Stimulated activated CD4-positive, alpha-beta T cell treated with anti-CD3 and anti-CD28 coated beads, Interleukin-1b, Interleukin-23, amount 100 ng/mL, for 24 hours (primary cell): ENCODE measurements around the gene MKLN1.
"Not testable (repeated sequence)": the region's sequence is repeated elsewhere in the genome, so short reads cannot be mapped to it uniquely, and the experiment has no call there.

ENCODE experiments used
- DNase-seq, 4 experiments: peaks; one replicate each; pipeline ENCODE4 v3.0.0-alpha.2; 2020; ENCODE audit warnings: low read depth in 4 of 4, low spot score in 1 of 4

The MKLN1 gene

DNA sequence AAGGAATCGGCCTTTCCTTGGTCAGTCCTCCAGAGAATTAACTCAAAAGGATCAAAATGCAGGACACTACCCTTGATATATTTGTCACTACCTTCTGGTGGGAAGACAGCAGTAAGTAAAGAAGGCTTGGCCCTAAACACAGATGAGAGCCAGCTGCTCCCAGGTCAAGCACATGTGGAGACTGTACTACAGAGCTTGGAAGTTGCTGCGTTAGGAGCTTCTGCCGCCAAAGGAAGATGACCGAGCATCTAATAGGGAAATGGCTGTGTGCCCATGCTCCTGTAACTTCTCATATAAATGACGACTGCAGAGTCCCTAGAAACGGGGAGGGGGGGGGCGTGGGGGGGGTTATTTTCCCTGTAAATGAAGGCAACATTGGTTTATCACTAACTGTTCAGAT is 169.8 kb downstream of the MKLN1 start:
- DNase-seq: no peak

DNA sequence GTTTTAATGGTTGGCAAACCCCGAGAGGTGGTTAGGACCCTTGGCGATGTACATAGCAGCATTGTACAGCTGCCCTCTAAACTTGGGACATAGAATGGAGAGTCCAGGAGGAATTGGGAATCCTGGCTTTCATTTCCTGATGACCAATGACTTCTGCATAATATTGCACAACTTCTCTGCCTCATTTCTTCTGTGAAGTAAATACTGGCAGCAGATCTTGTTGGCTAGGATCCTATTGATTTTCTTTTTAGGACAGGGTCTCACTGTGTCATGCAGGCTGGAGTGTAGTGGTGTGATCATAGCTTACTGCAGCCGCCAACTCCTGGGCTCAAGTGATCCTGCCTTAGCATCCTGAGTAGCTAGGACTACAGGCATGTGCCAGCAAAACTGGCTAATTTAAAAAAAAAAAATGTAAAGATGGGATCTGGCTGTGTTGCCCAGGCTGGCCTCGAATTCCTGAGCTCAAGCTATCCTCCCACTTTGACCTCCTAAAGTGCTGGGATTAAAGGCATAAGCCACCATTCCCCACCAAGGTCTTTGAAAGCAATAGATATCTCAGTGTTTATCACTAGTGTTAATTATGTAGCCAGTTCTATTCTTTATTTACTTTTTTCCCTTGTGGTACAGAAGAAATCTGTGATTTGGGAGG is 170.7 kb downstream of the MKLN1 start:
- no peak for DNase-seq

DNA sequence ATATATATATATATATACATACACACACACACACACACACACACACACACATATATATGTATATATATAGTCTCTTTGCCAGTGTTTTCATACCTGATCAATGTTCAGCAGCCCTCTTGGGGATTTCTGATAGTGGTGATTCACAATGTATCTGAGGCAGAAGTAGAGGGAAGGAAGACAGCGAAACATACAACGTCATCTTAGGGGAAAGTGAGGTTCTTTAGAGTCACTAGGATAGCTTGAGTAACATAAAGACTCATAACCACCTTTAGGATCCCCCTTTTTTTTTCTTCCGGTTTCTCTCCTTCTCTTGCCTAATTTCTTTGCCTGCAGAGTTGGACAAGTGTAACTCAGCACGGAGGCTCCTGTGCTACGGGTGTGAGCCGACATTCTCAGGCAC is 172.1 kb downstream of the MKLN1 start:
- no peak for DNase-seq

DNA sequence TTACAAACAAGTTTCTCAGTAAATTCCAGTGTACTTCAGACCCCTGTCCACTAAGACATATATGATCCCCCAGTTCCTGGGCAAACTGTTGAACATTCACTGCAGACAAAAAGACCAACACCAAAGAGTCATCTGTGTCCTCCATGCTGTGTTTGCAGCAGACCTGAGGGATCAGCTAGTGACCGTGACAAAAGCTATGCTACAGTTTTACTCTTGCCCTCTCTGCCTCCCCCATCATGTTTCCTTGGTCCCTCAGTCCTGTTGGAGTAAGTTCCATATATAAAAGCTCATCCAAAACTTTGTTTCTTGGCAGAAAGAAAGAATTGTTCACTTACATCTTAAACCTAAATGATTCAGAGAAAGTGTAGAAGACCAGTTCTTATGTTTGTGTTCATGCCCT is 172.7 kb downstream of the MKLN1 start:
- DNase-seq: no peak

DNA sequence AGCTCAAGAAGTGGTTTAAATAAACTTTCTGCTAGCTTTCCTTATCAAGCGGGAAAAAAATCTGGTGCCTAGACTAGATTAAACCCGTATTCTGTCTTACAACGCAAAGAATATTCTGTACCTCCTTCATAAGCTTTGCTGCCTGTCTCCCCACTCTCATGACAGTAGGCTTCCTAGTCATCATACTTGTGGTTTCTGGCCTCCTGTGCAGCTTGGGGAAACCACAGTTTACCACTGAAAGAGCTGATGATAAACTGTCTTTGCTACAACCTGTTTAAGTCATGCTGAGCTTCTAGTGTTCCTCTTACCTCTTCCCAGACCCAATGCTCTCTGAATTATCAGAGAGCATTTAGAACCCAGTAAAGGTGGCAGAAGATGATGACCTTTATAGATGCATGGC is 173.7 kb downstream of the MKLN1 start:
- DNase-seq: peak in 2 of 4 experiments; percentile 11 to 16

DNA sequence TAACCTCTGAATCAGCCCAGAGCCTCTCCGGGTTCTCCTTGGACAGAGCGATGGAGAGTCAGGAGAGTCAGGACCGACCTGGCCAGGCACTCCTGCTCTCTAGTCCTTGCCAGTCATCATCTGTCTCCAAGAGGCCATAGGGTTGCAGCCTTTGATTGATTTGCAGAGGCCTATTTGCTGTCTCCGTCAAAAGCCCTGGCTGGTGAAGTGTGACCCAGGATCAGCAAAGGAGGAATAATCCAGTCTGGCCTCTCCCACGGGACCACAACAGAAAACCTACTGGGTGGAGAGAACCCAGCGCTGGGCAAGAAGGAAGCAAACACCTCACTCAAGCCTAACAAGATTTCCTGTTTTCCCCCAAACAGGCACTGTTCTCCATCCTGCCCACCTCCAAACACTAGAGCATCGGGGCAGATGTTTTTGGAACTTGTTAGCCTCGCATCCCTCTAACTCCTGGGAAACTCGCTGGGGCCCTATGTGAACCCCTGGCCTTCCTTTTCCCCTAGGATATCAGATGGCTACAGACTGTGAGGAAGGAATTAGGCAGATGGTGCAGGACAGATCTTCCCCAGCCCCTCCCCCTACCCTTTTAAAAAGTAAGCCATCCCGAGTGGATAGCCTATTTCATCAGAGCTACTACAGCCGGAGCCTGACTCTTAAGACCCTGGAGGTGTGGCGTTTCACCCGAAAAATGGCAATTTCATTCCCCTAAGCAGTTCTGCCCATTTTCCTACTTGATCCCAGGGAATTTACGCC is 174.4 kb downstream of the MKLN1 start:
- DNase-seq: no peak

DNA sequence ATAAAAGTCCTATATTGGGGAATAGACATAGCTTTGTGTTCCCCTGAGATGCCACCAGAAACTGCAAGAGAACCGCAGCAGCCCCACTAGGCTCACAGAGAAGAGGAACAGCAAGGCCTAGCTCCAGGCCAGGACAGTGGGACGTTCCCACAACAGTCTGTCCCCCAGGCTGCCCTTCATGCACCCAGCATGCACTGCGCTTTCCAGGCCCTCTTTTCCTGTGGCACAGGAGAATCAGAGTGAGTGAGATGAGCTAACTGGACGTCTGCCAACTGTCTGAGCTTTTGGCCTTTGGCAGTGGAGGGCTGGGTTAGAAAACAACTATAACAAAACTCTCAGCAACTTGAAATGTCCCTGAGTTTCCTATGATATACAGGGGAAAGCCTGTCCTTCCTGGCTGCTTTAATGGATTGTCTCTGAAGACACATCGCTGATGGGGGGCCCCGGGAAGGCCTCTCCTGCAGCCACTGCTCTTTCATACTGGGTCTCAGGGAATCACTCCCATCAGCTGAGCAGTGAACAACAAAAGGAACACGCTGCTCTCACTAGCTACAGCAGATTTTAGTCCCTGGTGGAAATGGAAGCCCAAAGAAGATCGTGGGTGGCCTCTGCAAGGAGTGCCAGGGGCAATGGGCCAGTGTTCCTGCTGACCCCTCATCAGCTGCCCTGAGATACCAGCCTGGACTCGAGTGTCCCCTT is 175.3 kb downstream of the MKLN1 start:
- DNase-seq: no peak

DNA sequence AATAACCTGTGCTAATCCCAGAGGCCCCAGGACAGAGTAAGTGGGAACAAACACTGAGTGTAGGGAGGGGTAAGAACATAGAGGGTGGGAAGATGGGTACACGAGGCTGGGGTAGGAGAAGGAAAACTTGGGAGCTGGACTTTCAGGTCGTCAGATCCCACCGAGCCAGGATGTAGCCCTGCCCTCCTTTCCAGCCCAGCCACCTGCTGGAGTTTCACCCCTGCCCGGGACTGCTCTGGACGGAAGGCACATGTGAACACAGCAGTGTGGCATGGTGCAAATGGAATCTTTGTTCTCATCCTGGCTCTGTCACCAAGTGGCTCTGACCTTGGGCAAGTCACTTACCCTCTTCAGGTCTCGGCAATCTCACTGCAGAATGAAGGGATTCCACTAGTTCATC is 176.0 kb downstream of the MKLN1 start:
- no peak for DNase-seq

DNA sequence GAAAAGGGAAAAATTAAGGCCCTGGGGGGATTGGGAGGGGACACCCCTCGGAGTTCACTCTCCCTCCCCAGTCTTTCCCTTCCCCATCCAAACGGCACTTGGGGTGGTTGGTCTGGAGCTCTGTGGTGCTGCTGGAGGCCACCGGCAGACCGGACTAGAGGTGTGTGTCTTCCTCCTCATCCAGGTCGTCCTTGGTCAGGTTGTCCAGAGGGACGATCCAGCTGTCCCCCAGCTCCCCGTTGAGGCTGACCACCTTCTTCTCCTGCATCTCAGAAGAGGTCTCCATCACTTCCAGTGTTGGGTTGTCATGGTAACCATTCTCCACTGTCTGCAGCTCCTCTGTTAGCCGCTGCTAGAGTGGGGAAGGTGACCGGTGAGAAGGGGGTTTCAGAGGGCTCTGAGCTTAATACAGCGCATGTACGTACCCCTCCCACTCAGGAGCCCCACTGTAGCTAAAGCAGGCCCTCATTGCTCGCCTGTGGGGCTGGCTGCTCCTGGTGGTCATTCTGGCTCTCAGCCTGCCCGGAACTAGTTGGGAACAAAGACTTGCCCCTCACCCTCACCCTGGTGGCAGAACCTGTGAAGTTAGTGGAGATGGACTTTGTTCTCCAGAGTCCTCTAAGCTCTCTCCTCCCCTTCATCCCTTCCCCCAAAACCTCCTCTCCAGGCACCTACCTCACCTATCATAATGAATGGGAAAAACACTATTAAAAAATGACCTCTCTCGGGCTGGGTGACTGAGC is 176.7 kb downstream of the MKLN1 start:
- no peak for DNase-seq

DNA sequence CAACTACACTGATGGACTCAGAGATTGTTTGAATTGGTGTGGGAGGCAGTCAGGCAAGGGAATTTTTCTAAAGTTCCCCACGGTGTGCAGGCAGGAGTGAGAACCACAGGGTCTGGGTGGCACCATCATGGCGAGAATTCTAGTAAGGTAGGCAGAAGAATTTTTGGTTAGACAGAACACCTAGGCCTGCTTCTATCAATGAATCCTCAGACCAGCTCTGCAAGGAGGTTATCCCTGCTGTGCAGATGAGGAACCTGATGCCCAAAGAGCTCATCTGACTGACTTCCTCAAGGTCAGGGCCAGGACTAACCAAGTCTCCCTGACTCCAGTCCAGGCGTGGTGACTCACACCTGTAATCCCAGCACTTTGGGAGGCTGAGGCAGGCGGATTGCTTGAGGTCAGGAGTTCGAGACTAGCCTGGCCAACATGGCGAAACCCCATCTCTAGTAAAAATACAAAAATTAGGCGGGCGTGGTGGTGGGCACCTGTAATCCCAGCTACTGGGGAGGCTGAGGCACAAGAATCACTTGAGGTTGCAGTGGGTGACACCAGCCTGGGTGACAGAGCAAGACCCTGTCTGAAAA is 177.5 kb downstream of the MKLN1 start:
- not testable (repeated sequence) for DNase-seq

DNA sequence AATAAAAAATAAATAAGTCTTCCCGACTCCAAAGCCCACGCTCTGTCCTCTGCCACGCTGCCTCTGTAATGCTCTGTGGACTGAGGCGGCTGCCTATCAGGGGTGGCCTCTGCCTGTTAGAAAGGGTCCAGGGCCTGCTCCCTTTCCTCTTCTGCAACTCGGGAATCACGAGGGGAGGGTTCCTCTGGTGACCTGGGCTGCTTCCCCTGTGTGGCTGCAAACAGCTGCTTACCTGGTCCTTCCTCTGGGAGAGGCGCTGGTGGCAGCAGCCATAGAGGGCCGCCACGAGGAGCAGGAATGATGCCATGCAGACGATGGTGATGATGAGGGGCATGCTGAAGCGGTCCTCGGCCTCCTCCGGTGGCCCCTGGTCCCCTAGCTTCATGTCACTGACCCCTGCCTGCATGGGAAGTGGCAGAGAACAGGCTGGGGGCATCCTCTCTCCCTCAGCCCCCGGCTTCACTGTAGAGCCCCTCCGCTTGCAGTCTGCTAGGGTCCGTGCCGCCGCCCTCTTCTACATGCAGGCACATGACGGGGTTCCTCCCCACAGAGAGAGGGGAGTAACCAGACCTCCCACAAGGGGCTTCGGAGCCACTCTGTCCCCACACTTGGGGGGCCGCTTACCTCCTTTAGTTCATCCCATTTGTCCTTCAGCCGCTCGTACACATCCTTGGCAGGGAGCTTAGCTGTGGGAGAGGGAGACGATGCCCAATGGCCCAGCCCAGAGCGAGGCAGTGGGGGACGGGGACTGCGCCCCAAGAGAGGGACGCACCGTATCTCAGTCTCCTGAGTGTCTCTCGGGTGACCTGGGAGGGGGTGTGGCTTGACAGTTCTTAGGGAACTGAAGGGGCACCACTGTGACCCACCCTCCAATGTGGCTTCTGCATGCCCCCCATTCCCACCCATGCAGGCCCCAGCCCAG is 178.2 kb downstream of the MKLN1 start:
- no peak for DNase-seq

DNA sequence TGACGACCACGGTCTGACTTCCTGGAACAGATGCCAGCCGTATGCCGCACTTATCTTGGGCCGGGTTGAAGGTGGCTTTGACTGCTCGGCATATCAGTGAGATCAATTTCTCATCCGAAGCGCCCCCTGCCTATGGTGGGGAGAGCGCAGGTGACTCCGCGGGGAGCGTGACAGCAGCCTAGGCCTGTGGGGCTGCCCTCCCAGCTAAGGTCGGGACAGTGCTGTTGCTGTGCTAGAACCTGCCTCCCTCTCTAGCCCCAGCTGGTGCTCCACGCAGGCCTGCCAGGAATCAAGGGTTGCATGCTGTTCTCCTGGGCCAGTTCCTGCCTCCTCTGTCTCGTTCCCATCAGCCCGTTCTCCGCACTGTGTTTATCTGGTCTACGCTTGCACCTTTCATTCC is 178.9 kb downstream of the MKLN1 start:
- DNase-seq: no peak

DNA sequence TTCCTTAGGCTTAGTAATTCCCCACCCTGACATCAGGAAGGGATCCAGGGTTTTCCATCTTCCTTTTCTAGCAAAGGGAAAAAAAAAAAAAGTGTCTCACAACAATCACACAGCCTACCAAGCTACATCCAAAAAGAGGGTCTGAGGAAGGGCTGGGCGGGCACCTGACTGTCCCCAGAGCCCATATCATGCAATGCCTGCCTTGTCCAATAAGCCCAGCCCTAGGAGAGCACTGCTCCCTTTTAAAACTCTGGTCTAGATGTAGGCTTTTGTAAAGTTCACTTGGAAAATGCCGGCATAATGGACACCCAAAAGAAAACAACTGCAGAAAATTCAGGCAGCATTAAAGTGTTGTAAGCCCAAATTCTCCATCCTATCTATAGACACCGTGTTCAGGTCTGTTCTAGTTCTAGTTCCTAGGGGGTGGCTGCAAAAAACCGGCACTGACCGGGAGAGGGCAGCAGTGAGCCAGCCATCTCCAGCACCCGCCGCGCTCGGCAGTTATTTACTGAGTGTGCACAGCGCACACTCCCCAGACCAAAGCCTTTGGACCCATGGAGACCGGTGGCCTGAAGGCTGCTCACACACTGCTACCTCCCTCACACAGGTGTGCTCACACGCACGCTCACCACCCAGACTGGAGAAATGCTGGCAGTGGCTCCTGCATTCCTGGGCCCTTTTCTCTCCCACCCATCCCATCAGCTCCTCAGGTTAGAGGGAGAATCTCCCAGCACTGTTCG is 180.1 kb downstream of the MKLN1 start:
- peak; percentile 58 to 80 (median 70) for DNase-seq

DNA sequence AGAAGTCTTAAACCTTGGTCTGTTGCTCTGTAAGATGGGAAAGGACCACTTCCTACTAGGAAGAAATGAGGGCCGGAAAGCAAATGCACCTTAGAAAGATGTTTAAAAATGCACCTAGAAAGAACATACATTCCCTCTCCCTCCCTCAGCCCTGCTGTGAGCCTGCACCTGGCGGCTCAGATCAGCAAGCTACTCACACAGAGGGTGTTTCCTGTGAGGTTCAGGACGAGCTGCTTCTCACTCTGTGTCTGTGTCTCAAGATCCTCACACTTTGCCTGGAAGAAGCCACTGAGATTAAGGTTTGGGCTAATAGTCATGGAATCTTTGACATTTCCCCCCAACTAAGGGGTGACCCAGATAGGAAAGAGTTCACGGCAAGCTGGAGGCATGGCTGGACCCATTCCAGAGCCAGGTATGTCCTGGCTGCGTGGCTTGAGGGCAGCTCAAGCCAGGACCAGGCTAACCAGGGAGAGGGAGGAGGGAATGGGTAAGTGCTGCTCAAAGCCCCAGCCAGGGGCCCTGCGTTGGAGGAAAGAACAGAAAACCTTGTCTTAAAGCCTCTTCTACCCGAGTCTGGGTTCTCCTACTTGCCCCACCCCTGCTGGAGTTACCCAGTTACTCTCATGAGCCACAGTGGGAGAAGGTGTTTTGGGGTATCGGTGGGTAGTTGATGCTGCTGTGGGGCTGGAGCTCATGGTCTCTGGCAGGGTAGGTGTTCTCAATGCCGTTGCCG is 181.2 kb downstream of the MKLN1 start:
- no peak for DNase-seq

DNA sequence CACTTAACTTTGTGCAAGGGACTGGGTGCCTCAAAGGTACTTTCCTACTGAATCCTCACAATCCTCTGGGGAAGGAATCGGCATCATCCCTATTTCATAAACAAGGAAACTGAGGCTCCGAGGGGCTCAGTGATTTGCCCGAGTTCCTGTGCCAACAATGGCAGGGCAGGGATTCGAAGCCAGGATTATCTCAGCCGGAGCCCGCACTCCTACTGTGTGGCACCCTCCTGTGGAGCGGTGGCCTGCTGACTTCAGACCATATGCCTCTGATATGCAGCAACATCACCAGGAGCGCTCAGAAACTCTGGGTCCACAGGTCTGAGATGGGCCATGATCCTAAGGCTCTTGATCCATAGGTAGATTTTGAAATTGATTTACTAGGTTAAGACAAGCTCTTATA is 182.1 kb downstream of the MKLN1 start:
- DNase-seq: no peak

DNA sequence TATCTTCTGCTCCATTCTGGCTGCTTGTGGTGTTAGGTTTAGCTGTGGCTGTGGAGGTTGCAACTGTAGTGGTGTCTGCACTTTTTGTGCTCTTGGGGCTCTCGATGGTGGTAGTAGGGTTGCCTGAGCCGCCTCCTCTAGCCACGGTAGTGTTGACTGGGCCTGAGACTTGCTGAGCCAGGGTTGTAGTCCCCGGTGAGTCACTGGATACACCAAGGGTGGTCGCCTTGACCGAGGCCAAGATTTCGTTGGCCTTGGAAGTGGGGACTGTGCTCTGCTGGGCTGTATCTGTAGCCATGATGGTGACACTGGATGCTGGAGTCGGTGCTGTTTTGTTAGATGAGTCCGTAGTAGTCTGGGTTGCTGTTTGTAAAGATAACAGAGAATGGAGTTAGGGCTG is 183.4 kb downstream of the MKLN1 start:
- DNase-seq: no peak

DNA sequence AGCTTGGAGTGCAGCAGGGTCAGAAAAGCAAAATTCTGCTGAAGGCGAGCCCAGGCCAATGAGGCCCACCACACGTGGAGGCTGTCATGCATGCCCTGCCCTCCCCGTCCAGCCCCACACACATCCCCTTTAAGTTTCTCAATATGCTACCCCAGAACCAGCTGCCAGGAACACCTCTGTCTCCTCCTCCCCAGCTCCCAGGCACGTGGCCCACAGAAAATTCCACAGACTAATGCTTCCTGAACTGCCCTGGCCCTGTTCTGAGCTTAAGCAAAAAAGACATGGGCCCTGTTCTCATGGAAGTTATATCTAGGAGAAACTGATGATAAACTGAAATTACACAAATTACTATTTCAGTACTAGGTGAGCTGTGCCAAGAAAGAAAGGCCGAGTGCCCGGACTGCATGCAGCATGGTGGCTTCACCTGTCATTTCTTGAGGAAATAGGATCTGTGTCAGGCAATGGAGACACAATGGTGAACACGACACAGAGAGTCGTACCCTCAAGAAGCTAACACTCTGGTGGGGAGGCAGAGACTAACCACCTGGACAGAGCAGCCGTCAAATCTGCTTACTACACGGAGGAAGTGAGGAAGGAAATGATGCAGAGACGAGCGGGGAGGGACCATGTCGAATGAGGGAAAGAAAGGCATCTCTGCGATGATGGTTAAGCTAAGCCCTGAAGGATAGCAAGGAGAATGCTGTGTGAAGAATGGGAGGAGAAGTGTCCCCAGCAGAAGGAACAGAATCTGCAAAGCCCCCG is 184.3 kb downstream of the MKLN1 start:
- DNase-seq: no peak
